Nephron (organoid): ENCODE measurements around the gene AGK.

Source experiments
- H3K27ac Mint-ChIP-seq, 3 experiments: 2 replicates each; pipeline ENCODE4 v1.8.0; 2020; ENCODE audit warnings: mixed read lengths in 3 of 3, mild to moderate bottlenecking in 2 of 3, moderate library complexity in 1 of 3
- H3K27me3 Mint-ChIP-seq: 2 replicates; pipeline ENCODE4 v1.8.0; 2021; ENCODE audit warnings: low read depth, mild to moderate bottlenecking, moderate library complexity, mixed read lengths
- H3K36me3 Mint-ChIP-seq: 2 replicates; pipeline ENCODE4 v1.8.0; 2020; ENCODE audit warnings: low read depth, mixed read lengths
- H3K4me1 Mint-ChIP-seq: 2 replicates; pipeline ENCODE4 v1.8.0; 2020; ENCODE audit warnings: mixed read lengths
- H3K4me3 Mint-ChIP-seq, 3 experiments: 2 replicates each; pipeline ENCODE4 v1.8.0; 2020; ENCODE audit warnings: mild to moderate bottlenecking in 3 of 3, mixed read lengths in 3 of 3, moderate library complexity in 2 of 3
- H3K9me3 Mint-ChIP-seq: 2 replicates; pipeline ENCODE4 v1.8.0; 2020; ENCODE audit warnings: mixed read lengths
- TF ChIP-seq, protein P1 (sequence below), 3 experiments: fragments of 200-600 bp; sonication (generic); IDR thresholded peaks; one replicate each; pipeline ENCODE4 v1.5.0; 2021; ENCODE audit warnings: antibody characterized with exemption in 3 of 3; ENCODE audit not compliant: unreplicated experiment in 3 of 3

Gene AGK

DNA sequence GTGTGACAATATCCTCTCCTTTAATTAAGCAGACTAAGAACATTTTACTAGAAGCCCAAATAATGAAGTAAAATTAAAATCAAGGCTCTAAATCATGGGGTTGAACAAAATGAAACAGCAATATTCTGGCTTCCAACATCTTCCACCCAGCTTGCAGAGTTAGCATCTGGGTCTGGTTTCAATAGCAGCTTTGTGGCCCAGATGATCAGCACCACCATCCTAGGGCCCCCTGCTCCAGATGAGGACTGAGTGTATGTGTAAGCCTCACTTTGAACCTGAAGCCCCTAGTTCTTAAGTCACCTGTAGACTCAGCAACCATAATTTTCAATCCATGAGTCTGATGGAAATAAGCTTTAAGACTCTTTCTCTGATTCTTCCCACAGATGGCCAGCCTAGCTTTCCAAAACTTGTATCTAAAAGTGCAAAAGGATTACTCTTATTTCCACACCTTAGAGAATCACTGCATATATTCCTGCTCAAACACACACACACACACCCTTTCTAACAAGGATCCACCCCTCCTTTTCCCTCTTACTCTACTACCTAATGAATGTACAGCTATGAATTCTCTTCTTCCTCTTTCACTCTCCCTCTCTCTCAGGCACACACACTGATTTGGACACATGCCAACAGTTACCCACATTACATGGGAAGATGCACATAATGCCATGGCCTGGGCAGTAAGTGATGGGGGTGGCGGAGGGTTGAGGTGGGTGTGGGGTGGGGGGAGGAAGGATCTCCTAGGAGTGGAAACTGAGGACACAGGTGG lies 147.2 kb downstream of the AGK start:
- Mint-ChIP-seq H3K27ac (no peak overlapping the region), H3K4me1 (peaks cover 13% of the 10 kb centered on the region), H3K9me3 (no peaks in the 10 kb centered on the region), H3K4me3 (no peak overlapping the region), H3K36me3 (no peaks in the 10 kb centered on the region), H3K27me3 (peaks cover 10% of the 10 kb centered on the region)
- TF ChIP-seq, protein P1, sequence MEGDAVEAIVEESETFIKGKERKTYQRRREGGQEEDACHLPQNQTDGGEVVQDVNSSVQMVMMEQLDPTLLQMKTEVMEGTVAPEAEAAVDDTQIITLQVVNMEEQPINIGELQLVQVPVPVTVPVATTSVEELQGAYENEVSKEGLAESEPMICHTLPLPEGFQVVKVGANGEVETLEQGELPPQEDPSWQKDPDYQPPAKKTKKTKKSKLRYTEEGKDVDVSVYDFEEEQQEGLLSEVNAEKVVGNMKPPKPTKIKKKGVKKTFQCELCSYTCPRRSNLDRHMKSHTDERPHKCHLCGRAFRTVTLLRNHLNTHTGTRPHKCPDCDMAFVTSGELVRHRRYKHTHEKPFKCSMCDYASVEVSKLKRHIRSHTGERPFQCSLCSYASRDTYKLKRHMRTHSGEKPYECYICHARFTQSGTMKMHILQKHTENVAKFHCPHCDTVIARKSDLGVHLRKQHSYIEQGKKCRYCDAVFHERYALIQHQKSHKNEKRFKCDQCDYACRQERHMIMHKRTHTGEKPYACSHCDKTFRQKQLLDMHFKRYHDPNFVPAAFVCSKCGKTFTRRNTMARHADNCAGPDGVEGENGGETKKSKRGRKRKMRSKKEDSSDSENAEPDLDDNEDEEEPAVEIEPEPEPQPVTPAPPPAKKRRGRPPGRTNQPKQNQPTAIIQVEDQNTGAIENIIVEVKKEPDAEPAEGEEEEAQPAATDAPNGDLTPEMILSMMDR (IDR thresholded peaks at IDR 0.05; ENCODE audit: unreplicated experiment in 3 of 3): no peak

DNA sequence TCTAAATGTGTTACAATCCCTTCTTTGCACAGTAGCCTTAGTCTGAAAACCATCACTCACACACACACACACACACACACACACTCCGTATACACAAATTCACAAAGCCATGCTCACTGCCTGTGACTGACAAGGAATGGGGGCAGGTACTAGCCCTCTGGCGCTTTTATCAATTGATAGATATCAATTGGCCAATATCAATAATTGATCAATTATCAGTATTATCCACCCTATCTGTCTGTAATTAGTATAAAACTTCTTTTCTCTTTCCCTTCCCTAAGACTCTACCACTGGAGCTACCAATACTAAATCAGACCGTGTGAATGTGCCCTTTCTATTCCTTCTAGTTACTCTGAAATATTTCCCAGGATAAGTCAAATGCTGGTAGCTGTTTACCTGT lies 148.7 kb downstream of the AGK start:
- Mint-ChIP-seq H3K4me1 (peaks cover 13% of the 10 kb centered on the region), H3K36me3 (no peaks in the 10 kb centered on the region), H3K27me3 (peaks cover 18% of the 10 kb centered on the region), H3K9me3 (no peaks in the 10 kb centered on the region), H3K4me3 (peak overlapping the region; percentile 85 to 86 (median 85)), H3K27ac (peak overlapping the region in 1 of 3 experiments; percentile 61)
- TF ChIP-seq, protein P1 (IDR thresholded peaks at IDR 0.05; ENCODE audit: unreplicated experiment in 3 of 3): no peak

DNA sequence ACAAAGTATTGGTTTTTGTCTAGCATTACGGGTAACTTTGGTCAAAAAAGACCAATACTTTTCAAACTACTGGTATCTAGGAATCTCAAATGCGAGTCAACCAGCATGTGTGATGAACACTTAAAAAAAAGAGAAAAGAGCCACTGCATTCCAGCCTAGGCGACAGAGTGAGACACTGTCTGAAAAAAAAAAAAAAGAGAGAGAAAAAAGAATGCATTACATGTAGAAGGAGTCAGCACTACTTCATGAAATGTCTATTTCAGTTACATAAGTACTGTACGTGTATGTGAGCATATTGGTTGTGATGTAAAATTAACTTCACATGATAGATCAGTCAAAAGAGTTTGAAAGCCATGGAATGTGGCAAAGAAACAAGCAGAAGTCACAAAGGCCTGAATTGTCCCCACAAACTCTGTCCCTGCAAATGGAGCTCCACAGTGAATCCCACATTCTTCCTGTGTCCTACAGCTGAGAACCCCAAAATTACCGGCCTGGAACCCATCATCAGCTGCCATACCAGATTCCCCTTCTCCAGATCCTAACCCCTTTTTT lies 149.2 kb downstream of the AGK start:
- H3K36me3 Mint-ChIP-seq: no peaks in the 10 kb centered on the region
- TF ChIP-seq, protein P1 (IDR thresholded peaks at IDR 0.05; ENCODE audit: unreplicated experiment in 3 of 3): no peak
- H3K9me3 Mint-ChIP-seq: no peaks in the 10 kb centered on the region
- peaks cover 13% of the 10 kb centered on the region for H3K4me1 Mint-ChIP-seq
- H3K4me3 Mint-ChIP-seq: peak overlapping the region; percentile 85 to 86 (median 85)
- peak overlapping the region; percentile 27 to 61 (median 54) for H3K27ac Mint-ChIP-seq
- peaks cover 19% of the 10 kb centered on the region for H3K27me3 Mint-ChIP-seq

DNA sequence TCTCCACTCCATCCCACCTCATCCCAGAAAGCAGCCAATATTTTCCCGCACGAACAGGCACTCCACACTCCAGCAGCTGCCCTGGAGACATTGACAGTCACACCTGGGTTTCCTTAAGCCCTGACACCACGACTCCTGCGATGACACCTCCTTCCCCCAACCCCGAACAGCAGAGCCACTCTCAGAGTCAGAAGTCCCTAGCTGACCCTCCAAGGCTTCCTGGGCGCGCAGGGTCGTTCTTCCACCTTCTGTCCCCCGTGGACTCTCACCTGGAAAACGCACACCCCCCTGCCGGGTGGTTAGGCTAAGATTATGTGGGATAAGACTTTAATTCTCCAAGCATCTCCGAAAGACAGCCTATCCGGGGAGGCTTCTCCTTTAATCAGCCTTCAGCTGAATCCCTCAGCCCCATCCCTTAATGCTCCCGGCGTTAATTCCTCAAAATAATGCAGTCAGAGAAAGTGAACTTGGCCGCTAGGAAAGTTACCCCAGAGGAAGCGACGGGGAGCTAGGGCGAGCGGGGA lies 149.7 kb downstream of the AGK start:
- Mint-ChIP-seq H3K4me3 (peak overlapping the region; percentile 85 to 86 (median 85)), H3K4me1 (peaks cover 13% of the 10 kb centered on the region), H3K9me3 (no peaks in the 10 kb centered on the region), H3K27me3 (peaks cover 19% of the 10 kb centered on the region), H3K36me3 (no peaks in the 10 kb centered on the region), H3K27ac (peak overlapping the region; percentile 27 to 61 (median 54))
- TF ChIP-seq, protein P1 (IDR thresholded peaks at IDR 0.05; ENCODE audit: unreplicated experiment in 3 of 3): no peak

DNA sequence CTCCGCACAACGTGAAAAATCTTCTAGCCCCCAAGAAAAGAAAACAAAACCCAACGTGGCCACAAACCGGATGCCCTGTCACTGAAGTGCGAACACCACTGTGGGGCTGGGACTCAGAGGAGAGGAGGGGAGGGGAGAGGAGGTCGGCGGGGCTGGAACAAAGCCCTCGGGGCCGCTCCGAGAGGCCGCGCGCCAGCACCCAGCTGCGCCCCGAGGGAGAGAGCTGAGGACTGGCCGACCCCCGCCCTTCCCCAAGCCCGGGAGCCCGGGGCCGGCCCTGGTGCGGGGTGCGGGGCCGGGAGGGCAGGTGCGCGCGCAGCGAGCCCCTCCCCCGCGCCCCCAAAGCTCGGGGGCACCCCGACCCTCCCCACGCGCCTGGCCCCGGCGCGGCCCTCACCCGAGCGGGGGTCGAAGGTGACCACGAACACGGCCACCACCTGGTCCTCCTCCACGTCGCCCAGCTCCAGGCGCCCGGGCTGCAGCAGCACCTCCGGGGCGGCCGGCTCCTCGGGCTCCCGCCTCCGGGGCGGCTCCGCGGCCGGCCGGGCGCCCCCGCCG lies 150.4 kb downstream of the AGK start:
- peak overlapping the region in 1 of 3 experiments; percentile 54 for H3K27ac Mint-ChIP-seq
- peak overlapping the region; percentile 85 to 86 (median 85) for H3K4me3 Mint-ChIP-seq
- H3K36me3 Mint-ChIP-seq: no peaks in the 10 kb centered on the region
- no peaks in the 10 kb centered on the region for H3K9me3 Mint-ChIP-seq
- peaks cover 19% of the 10 kb centered on the region for H3K27me3 Mint-ChIP-seq
- TF ChIP-seq, protein P1 (IDR thresholded peaks at IDR 0.05; ENCODE audit: unreplicated experiment in 3 of 3): no peak
- H3K4me1 Mint-ChIP-seq: peaks cover 13% of the 10 kb centered on the region
